Ascending aorta (tissue), 2 donors: ENCODE measurements around the gene RAMP1. TPM values are rescaled to one million over a fixed set of nuclear protein-coding genes. Genes with fewer than 3 reads are reported as not detected.
A peak's percentile ranks its signal among the peaks of the same experiment; 100 is the strongest.

Source experiments
- DNase-seq, 2 donors: peaks; one replicate each; pipeline ENCODE4 v3.0.0-alpha.2; 2019; ENCODE audit warnings: low spot score in 2 of 2
- H3K27ac ChIP-seq, 2 donors: fragments of 200-600 bp; sonication (generic); one replicate each; pipeline ENCODE4 v1.5.1; 2016 to 2017; ENCODE audit warnings: mild to moderate bottlenecking in 1 of 2
- H3K27me3 ChIP-seq: fragments of 200-600 bp; sonication (generic); one replicate; pipeline ENCODE4 v1.5.1; 2017
- H3K36me3 ChIP-seq, 2 donors: fragments of 200-600 bp; sonication (generic); one replicate each; pipeline ENCODE4 v1.5.1; 2016
- H3K4me1 ChIP-seq, 2 donors: fragments of 200-600 bp; sonication (generic); one replicate each; pipeline ENCODE4 v1.5.1; 2016 to 2017; ENCODE audit warnings: mild to moderate bottlenecking in 1 of 2
- H3K4me3 ChIP-seq, 2 donors: fragments of 200-600 bp; sonication (generic); one replicate each; pipeline ENCODE4 v1.5.1; 2016 to 2017; ENCODE audit warnings: mild to moderate bottlenecking in 1 of 2
- H3K9me3 ChIP-seq, 2 donors: fragments of 200-600 bp; sonication (generic); one replicate each; pipeline ENCODE4 v1.5.1; 2016
- intact Hi-C: fragments of 100-400 bp; cut with DNase I; formaldehyde crosslinking; loops from one replicate; pipeline ENCODE4 v1.15.1; 2023
- total RNA-seq: library from RNA; depleted of rRNA; stranded (reverse); fragments of >200 nt; gene quantifications from one replicate; pipeline ENCODE4 v1.1.0, GENCODE V29; 2016
- TF ChIP-seq, protein P1 (sequence below), 3 experiments: fragments of 200-600 bp in 2 of 3; fragments of 450-650 bp in 1 of 3; sonication (generic) in 2 of 3; IDR thresholded peaks; one replicate each; pipeline ENCODE4 v1.5.1; 2016 to 2019; ENCODE audit warnings: antibody characterized with exemption in 3 of 3, mild to moderate bottlenecking in 1 of 3, moderate library complexity in 1 of 3

RAMP1 gene
- total RNA-seq, 1 donor from 2014 or later, result 191 TPM

DNA sequence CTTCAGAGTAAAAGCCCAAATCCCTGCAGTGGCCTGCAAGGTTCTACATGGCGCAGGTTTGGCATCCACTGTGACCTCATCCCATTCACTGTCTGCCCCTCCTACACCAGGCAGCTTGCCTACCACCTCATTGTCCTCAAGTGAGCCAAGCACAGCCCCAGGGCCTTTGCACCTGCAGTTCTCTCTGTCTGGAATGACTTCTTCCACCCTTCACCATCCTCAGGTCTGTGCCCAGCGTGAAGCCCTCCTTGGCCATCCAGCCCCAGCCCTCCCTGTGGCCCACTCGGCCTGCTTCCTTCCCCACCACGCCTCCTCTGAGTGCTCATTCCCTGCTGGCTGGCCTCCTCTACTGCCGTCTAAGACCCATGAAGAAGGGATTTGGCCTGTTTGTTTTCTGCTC, 74.8 kb downstream of the RAMP1 start:
- no peak for DNase-seq
- Histone ChIP-seq H3K27ac (peak overlapping the region in 1 of 2 donors; percentile 7), H3K36me3 (no peaks in the 10 kb centered on the region), H3K4me1 (peaks cover 3 to 16% of the 10 kb centered on the region in 2 donors), H3K27me3 (no peaks in the 10 kb centered on the region), H3K4me3 (no peak overlapping the region), H3K9me3 (no peaks in the 10 kb centered on the region)
- TF ChIP-seq, protein P1, sequence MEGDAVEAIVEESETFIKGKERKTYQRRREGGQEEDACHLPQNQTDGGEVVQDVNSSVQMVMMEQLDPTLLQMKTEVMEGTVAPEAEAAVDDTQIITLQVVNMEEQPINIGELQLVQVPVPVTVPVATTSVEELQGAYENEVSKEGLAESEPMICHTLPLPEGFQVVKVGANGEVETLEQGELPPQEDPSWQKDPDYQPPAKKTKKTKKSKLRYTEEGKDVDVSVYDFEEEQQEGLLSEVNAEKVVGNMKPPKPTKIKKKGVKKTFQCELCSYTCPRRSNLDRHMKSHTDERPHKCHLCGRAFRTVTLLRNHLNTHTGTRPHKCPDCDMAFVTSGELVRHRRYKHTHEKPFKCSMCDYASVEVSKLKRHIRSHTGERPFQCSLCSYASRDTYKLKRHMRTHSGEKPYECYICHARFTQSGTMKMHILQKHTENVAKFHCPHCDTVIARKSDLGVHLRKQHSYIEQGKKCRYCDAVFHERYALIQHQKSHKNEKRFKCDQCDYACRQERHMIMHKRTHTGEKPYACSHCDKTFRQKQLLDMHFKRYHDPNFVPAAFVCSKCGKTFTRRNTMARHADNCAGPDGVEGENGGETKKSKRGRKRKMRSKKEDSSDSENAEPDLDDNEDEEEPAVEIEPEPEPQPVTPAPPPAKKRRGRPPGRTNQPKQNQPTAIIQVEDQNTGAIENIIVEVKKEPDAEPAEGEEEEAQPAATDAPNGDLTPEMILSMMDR (IDR thresholded peaks at IDR 0.05), result no peak
- intact Hi-C loops, result no loop called here

- peaks cover 3 to 16% of the 10 kb centered on the region in 2 donors for H3K4me1 ChIP-seq
Measured at GRCh38 chr2:237935740-237936452, 76.5 kb downstream of the RAMP1 start.

DNA sequence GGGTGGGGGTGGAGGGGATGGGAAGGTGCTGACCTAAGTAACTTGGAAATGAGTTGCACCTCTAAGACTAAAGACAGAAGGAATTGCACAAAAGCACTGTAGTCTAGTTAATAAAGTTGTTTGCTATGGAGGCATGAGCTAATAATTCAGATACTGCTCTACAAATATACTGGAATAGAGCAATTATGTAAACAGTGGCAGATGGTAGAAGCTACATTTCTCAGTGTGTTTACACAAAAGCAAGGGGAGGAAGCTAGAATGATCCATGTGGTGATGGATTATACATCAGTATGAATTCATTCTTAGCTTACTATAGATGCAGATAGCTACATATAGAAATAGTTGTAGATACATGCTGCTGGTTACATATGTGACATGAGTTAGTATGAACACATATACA, 79.8 kb downstream of the RAMP1 start:
- DNase-seq, result no peak
- Histone ChIP-seq H3K4me1 (no peaks in the 10 kb centered on the region), H3K27me3 (no peaks in the 10 kb centered on the region), H3K9me3 (no peaks in the 10 kb centered on the region), H3K27ac (no peak overlapping the region), H3K4me3 (no peak overlapping the region), H3K36me3 (no peaks in the 10 kb centered on the region)
- TF ChIP-seq, protein P1 (IDR thresholded peaks at IDR 0.05), result no peak
- intact Hi-C loops, result no loop called here

More at GRCh38 chr2:237935740-237936452, 76.5 kb downstream of the RAMP1 start:
- Histone ChIP-seq H3K4me3 (no peak overlapping the region), H3K9me3 (no peaks in the 10 kb centered on the region), H3K36me3 (no peaks in the 10 kb centered on the region), H3K27me3 (no peaks in the 10 kb centered on the region), H3K27ac (no peak overlapping the region)
- TF ChIP-seq, protein P1 (IDR thresholded peaks at IDR 0.05), result no peak
- intact Hi-C loops, result no loop called here
- no peak for DNase-seq

DNA sequence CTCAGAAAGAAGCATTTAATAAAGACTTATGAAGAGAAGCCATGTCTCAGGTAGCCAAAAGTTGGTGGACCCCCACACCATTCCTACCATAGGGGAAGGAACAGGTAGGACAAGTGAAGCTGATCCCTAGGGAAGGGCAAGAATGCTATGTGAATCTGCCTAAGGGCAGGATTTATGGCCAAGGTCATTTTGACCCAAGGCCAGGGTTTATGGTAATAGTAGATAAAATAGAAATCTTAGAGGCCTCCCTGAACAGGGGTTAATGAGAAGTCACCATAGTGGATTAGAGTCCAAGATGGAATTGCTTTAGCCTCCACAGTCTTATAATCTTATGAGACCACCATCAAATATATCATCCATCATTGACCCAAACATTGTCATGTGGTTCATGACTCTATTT, 81.4 kb downstream of the RAMP1 start:
- no peak for DNase-seq
- no peak overlapping the region for H3K4me3 ChIP-seq
- TF ChIP-seq, protein P1 (IDR thresholded peaks at IDR 0.05), result no peak
- H3K27ac ChIP-seq, result no peak overlapping the region
- H3K9me3 ChIP-seq, result no peaks in the 10 kb centered on the region
- no peaks in the 10 kb centered on the region for H3K4me1 ChIP-seq
- intact Hi-C loops, result no loop called here
- no peaks in the 10 kb centered on the region for H3K36me3 ChIP-seq
- no peaks in the 10 kb centered on the region for H3K27me3 ChIP-seq

GRCh38 chr2:237941239-237941638, 81.8 kb downstream of the RAMP1 start:
- H3K36me3 ChIP-seq, result no peaks in the 10 kb centered on the region
- DNase-seq, result no peak
- H3K27ac ChIP-seq, result no peak overlapping the region
- H3K4me3 ChIP-seq, result no peak overlapping the region
- no peaks in the 10 kb centered on the region for H3K27me3 ChIP-seq
- H3K9me3 ChIP-seq, result no peaks in the 10 kb centered on the region
- intact Hi-C loops, result no loop called here
- TF ChIP-seq, protein P1 (IDR thresholded peaks at IDR 0.05), result no peak
- no peaks in the 10 kb centered on the region for H3K4me1 ChIP-seq
